Measurements from ENCODE around the gene NT5DC1.

DNA sequence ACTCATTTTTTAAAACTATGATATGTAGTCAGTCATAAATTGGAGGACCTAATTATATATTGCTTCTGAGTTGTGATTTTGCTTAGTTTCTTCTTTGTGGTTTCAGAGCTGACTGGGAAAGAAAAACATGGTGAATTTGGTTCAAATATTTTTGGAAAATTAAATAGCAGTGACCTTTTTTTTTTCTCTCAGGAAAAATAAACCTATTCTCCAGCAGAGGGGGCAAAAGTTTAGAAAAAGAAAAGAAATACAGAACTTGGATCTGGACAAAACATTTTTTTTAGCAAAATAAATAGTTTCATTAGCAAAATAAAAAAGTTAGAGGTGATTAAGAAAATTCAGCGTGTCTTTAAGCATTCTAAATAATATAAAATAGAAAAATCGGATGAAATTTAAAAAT lies 15.1 kb downstream of the NT5DC1 start:
- TF ChIP-seq, protein P1, sequence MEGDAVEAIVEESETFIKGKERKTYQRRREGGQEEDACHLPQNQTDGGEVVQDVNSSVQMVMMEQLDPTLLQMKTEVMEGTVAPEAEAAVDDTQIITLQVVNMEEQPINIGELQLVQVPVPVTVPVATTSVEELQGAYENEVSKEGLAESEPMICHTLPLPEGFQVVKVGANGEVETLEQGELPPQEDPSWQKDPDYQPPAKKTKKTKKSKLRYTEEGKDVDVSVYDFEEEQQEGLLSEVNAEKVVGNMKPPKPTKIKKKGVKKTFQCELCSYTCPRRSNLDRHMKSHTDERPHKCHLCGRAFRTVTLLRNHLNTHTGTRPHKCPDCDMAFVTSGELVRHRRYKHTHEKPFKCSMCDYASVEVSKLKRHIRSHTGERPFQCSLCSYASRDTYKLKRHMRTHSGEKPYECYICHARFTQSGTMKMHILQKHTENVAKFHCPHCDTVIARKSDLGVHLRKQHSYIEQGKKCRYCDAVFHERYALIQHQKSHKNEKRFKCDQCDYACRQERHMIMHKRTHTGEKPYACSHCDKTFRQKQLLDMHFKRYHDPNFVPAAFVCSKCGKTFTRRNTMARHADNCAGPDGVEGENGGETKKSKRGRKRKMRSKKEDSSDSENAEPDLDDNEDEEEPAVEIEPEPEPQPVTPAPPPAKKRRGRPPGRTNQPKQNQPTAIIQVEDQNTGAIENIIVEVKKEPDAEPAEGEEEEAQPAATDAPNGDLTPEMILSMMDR (IDR thresholded peaks at IDR 0.05 in 2 of 3, conservative IDR thresholded peaks at IDR 0.05 in 1 of 3; ENCODE audit: borderline replicate concordance in 1 of 3, insufficient read depth in 1 of 3, low read depth in 2 of 3, low read length in 2 of 3) = peak; percentile 18 to 49 (median 18); a peak in 4 of 6 replicates
- TF ChIP-seq POLR2AphosphoS5 (IDR thresholded peaks at IDR 0.05; ENCODE audit: low read depth, low read length) = no peak
- TF ChIP-seq JUND (IDR thresholded peaks at IDR 0.05) = no peak
- no peak for TF ChIP-seq POLR2A (IDR thresholded peaks at IDR 0.05; ENCODE audit: borderline replicate concordance, extremely low read depth, insufficient read depth, insufficient read length)
- TF ChIP-seq, protein P2, sequence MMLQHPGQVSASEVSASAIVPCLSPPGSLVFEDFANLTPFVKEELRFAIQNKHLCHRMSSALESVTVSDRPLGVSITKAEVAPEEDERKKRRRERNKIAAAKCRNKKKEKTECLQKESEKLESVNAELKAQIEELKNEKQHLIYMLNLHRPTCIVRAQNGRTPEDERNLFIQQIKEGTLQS (IDR thresholded peaks at IDR 0.05) = no peak
- TF ChIP-seq, protein P3, sequence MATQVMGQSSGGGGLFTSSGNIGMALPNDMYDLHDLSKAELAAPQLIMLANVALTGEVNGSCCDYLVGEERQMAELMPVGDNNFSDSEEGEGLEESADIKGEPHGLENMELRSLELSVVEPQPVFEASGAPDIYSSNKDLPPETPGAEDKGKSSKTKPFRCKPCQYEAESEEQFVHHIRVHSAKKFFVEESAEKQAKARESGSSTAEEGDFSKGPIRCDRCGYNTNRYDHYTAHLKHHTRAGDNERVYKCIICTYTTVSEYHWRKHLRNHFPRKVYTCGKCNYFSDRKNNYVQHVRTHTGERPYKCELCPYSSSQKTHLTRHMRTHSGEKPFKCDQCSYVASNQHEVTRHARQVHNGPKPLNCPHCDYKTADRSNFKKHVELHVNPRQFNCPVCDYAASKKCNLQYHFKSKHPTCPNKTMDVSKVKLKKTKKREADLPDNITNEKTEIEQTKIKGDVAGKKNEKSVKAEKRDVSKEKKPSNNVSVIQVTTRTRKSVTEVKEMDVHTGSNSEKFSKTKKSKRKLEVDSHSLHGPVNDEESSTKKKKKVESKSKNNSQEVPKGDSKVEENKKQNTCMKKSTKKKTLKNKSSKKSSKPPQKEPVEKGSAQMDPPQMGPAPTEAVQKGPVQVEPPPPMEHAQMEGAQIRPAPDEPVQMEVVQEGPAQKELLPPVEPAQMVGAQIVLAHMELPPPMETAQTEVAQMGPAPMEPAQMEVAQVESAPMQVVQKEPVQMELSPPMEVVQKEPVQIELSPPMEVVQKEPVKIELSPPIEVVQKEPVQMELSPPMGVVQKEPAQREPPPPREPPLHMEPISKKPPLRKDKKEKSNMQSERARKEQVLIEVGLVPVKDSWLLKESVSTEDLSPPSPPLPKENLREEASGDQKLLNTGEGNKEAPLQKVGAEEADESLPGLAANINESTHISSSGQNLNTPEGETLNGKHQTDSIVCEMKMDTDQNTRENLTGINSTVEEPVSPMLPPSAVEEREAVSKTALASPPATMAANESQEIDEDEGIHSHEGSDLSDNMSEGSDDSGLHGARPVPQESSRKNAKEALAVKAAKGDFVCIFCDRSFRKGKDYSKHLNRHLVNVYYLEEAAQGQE (IDR thresholded peaks at IDR 0.05; ENCODE audit: low read depth) = no peak
- no peak for TF ChIP-seq SP1 (IDR thresholded peaks at IDR 0.05; ENCODE audit: low read depth)
- TF ChIP-seq FOSL1 (IDR thresholded peaks at IDR 0.05; ENCODE audit: low read depth) = no peak
- no peak for TF ChIP-seq EZH2phosphoT487 (IDR thresholded peaks at IDR 0.05; ENCODE audit: borderline replicate concordance)
- TF ChIP-seq YY1 (IDR thresholded peaks at IDR 0.05; ENCODE audit: extremely low read depth, insufficient replicate concordance, low read depth, low read length) = no peak
